ENCODE results near the gene GOLGA6C. TPM values are rescaled to one million over a fixed set of nuclear protein-coding genes. Genes with fewer than 3 reads are reported as not detected.
"Not testable (repeated sequence)": the region's sequence is repeated elsewhere in the genome, so short reads cannot be mapped to it uniquely, and the experiment has no call there.

The GOLGA6C gene
- total RNA-seq, 1 experiment from 2014 or later: not detected

GRCh38 chr15:75249726-75250125 is 8.4 kb upstream of the GOLGA6C start:
- H3K4me3 Mint-ChIP-seq: no peak overlapping the region
- no peak overlapping the region for H3K9ac ChIP-seq (ENCODE audit: extremely low read depth, insufficient read length, low read length)
- H2BK5ac ChIP-seq (ENCODE audit: insufficient read length, low read length): no peak overlapping the region
- no peak overlapping the region for H2BK20ac ChIP-seq (ENCODE audit: low read depth, low read length, poor library complexity, severe bottlenecking)
- H2AFZ ChIP-seq (ENCODE audit: low read length): peak overlapping the region; percentile 62
- no peaks in the 10 kb centered on the region for H3K36me3 Mint-ChIP-seq (ENCODE audit: insufficient read depth in 1 of 3, low read depth in 3 of 3)
- H3K27me3 Mint-ChIP-seq (ENCODE audit: low read depth): peaks cover 10% of the 10 kb centered on the region; the same call in 1 of the 2 replicates
- H3K23ac ChIP-seq (ENCODE audit: insufficient read length, low read depth, low read length): no peak overlapping the region
- H4K91ac ChIP-seq (ENCODE audit: insufficient read length, low read depth, low read length): no peak overlapping the region
- no peak for TF ChIP-seq CTCF (conservative IDR thresholded peaks at IDR 0.05)
- H3K4me2 ChIP-seq (ENCODE audit: insufficient read depth, insufficient read length, low read length): no peak overlapping the region
- no peak overlapping the region for H2BK15ac ChIP-seq (ENCODE audit: low read depth, low read length)
- H4K8ac ChIP-seq (replicated peaks; ENCODE audit: insufficient read length, low read depth, low read length): no peak overlapping the region
- H3K18ac ChIP-seq (ENCODE audit: insufficient read length, low read depth, low read length): no peak overlapping the region
- no peak overlapping the region for H4K5ac ChIP-seq (ENCODE audit: insufficient read length, low read depth, low read length)
- DNase-seq: no peak
- no peaks in the 10 kb centered on the region for H3K9me3 Mint-ChIP-seq
- no peak overlapping the region for H3K14ac ChIP-seq (ENCODE audit: insufficient read depth, low read length)
- peaks cover 2% of the 10 kb centered on the region; the same call in 1 of the 2 replicates for H3K4me1 ChIP-seq (ENCODE audit: insufficient read depth, low read length)
- peaks cover 16 to 28% of the 10 kb centered on the region in 2 experiments for H3K4me1 Mint-ChIP-seq
- H3K9me3 ChIP-seq (ENCODE audit: control insufficient read depth, low read depth, low read length): no peaks in the 10 kb centered on the region
- H3K27ac ChIP-seq (ENCODE audit: insufficient read length, low read depth, low read length): no peak overlapping the region
- no peak overlapping the region for H3K56ac ChIP-seq (ENCODE audit: insufficient read length, low read depth, low read length)
- no CpG with 5 or more reads among the region's 4 CpGs for WGBS (ENCODE audit: extremely low coverage, insufficient read length, low lambda C conversion rate)
- no peak overlapping the region for H2BK120ac ChIP-seq (ENCODE audit: low read depth, low read length, poor library complexity, severe bottlenecking)
- H2AK5ac ChIP-seq (ENCODE audit: insufficient read length, low read length): no peak overlapping the region
- H3K79me2 ChIP-seq (ENCODE audit: insufficient read depth, low read length): no peaks in the 10 kb centered on the region
- H4K20me1 ChIP-seq (ENCODE audit: control insufficient read depth, insufficient read depth, insufficient read length): no peaks in the 10 kb centered on the region
- H3K4ac ChIP-seq (ENCODE audit: low read depth, low read length): no peak overlapping the region
- H3K27me3 ChIP-seq (ENCODE audit: insufficient read depth, low read length): no peaks in the 10 kb centered on the region
- no peak overlapping the region for H2BK12ac ChIP-seq (ENCODE audit: insufficient read length, low read depth, low read length)
- no peaks in the 10 kb centered on the region for H3K79me1 ChIP-seq (ENCODE audit: insufficient read depth, low read depth, low read length, poor library complexity, severe bottlenecking)
- no peak overlapping the region for H3T11ph ChIP-seq (ENCODE audit: low read length)
- H3K23me2 ChIP-seq (ENCODE audit: insufficient read length, low read depth, low read length, poor library complexity, severe bottlenecking): no peaks in the 10 kb centered on the region
- peak overlapping the region in 2 of 3 experiments; percentile 12 to 79; a peak in 1 of 7 replicates for H3K27ac Mint-ChIP-seq

- H2BK120ac ChIP-seq (ENCODE audit: low read depth, low read length, poor library complexity, severe bottlenecking); H3K36me3 Mint-ChIP-seq (ENCODE audit: insufficient read depth in 1 of 3, low read depth in 3 of 3); H2BK15ac ChIP-seq (ENCODE audit: low read depth, low read length); H3K9me3 Mint-ChIP-seq; H2BK20ac ChIP-seq (ENCODE audit: low read depth, low read length, poor library complexity, severe bottlenecking); H3K9me3 ChIP-seq (ENCODE audit: control insufficient read depth, low read depth, low read length); H3K4ac ChIP-seq (ENCODE audit: low read depth, low read length); H3K4me1 ChIP-seq (ENCODE audit: insufficient read depth, low read length); H4K5ac ChIP-seq (ENCODE audit: insufficient read length, low read depth, low read length); H4K8ac ChIP-seq (replicated peaks; ENCODE audit: insufficient read length, low read depth, low read length); H3K4me3 Mint-ChIP-seq; H3T11ph ChIP-seq (ENCODE audit: low read length); H3K56ac ChIP-seq (ENCODE audit: insufficient read length, low read depth, low read length); H3K14ac ChIP-seq (ENCODE audit: insufficient read depth, low read length); H3K79me2 ChIP-seq (ENCODE audit: insufficient read depth, low read length); H3K18ac ChIP-seq (ENCODE audit: insufficient read length, low read depth, low read length); H2BK5ac ChIP-seq (ENCODE audit: insufficient read length, low read length); H2BK12ac ChIP-seq (ENCODE audit: insufficient read length, low read depth, low read length); H3K9ac ChIP-seq (ENCODE audit: extremely low read depth, insufficient read length, low read length); H2AK5ac ChIP-seq (ENCODE audit: insufficient read length, low read length); H3K23ac ChIP-seq (ENCODE audit: insufficient read length, low read depth, low read length); H3K27ac Mint-ChIP-seq; H3K4me2 ChIP-seq (ENCODE audit: insufficient read depth, insufficient read length, low read length); DNase-seq; H4K91ac ChIP-seq (ENCODE audit: insufficient read length, low read depth, low read length); H4K20me1 ChIP-seq (ENCODE audit: control insufficient read depth, insufficient read depth, insufficient read length); H2AFZ ChIP-seq (ENCODE audit: low read length); H3K27me3 ChIP-seq (ENCODE audit: insufficient read depth, low read length); H3K27ac ChIP-seq (ENCODE audit: insufficient read length, low read depth, low read length); H3K23me2 ChIP-seq (ENCODE audit: insufficient read length, low read depth, low read length, poor library complexity, severe bottlenecking); H3K27me3 Mint-ChIP-seq (ENCODE audit: low read depth); H3K79me1 ChIP-seq (ENCODE audit: insufficient read depth, low read depth, low read length, poor library complexity, severe bottlenecking): not testable (repeated sequence)
- WGBS (ENCODE audit: extremely low coverage, insufficient read length, low lambda C conversion rate): no CpG with 5 or more reads among the region's 4 CpGs
- H3K4me1 Mint-ChIP-seq: peaks cover 16 to 30% of the 10 kb centered on the region in 2 experiments
Observed at GRCh38 chr15:75251343-75251742, 6.8 kb upstream of the GOLGA6C start.

Data from H9 (cell line).